ENCODE data around the gene IL16.

GRCh38 chr15:81346611-81347010 is 149.9 kb downstream of the IL16 start:
- TF ChIP-seq, protein P1, sequence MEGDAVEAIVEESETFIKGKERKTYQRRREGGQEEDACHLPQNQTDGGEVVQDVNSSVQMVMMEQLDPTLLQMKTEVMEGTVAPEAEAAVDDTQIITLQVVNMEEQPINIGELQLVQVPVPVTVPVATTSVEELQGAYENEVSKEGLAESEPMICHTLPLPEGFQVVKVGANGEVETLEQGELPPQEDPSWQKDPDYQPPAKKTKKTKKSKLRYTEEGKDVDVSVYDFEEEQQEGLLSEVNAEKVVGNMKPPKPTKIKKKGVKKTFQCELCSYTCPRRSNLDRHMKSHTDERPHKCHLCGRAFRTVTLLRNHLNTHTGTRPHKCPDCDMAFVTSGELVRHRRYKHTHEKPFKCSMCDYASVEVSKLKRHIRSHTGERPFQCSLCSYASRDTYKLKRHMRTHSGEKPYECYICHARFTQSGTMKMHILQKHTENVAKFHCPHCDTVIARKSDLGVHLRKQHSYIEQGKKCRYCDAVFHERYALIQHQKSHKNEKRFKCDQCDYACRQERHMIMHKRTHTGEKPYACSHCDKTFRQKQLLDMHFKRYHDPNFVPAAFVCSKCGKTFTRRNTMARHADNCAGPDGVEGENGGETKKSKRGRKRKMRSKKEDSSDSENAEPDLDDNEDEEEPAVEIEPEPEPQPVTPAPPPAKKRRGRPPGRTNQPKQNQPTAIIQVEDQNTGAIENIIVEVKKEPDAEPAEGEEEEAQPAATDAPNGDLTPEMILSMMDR (IDR thresholded peaks at IDR 0.05), result no peak
- no peak for TF ChIP-seq EZH2 (IDR thresholded peaks at IDR 0.05; ENCODE audit: borderline replicate concordance, insufficient read depth, low read depth, low read length, poor library complexity, severe bottlenecking)
